Transverse colon (tissue), 4 donors: Measurements from ENCODE around the gene NUDT22. TPM values are rescaled to one million over a fixed set of nuclear protein-coding genes. Genes with fewer than 3 reads are reported as not detected.
A peak's percentile ranks its signal among the peaks of the same experiment; 100 is the strongest.

Experiments
- DNase-seq: peaks from one replicate; pipeline ENCODE4 v3.0.0-alpha.2; 2019
- H3K27ac ChIP-seq, 4 donors: fragments of 200-600 bp; sonication (generic); 2 replicates each; pipeline ENCODE4 v1.5.1; 2016 to 2018; ENCODE audit warnings: inconsistent platforms in 4 of 4
- H3K27me3 ChIP-seq: fragments of 200-600 bp; sonication (generic); 2 replicates; pipeline ENCODE4 v1.5.1; 2017; ENCODE audit warnings: inconsistent platforms
- H3K36me3 ChIP-seq, 4 donors: fragments of 200-600 bp; sonication (generic); 2 replicates each; pipeline ENCODE4 v1.5.1; 2017 to 2019; ENCODE audit warnings: inconsistent platforms in 4 of 4
- H3K4me1 ChIP-seq, 4 donors: fragments of 200-600 bp; sonication (generic); 2 replicates each; pipeline ENCODE4 v1.5.1; 2017 to 2020; ENCODE audit warnings: inconsistent platforms in 4 of 4
- H3K4me3 ChIP-seq, 4 donors: fragments of 200-600 bp; sonication (generic); 1 replicate in 1 of 4; 2 replicates in 3 of 4; pipeline versions ENCODE4 v1.5.1 to v1.6.1; 2017 to 2019; ENCODE audit warnings: inconsistent platforms in 4 of 4
- H3K9me3 ChIP-seq, 2 donors: fragments of 200-600 bp; sonication (generic); 2 replicates each; pipeline ENCODE4 v1.5.1; 2017 to 2019; ENCODE audit warnings: inconsistent platforms in 2 of 2
- CTCF ChIP-seq, 5 experiments: fragments of 200-600 bp in 3 of 5; fragments of 450-650 bp in 2 of 5; sonication (generic) in 3 of 5; IDR thresholded peaks; 1 replicate in 2 of 5; 2 replicates in 3 of 5; pipeline ENCODE4 v1.5.1; 2016 to 2017; ENCODE audit warnings: antibody characterized with exemption in 5 of 5, inconsistent platforms in 3 of 5, mild to moderate bottlenecking in 2 of 5, moderate library complexity in 1 of 5
- EP300 ChIP-seq: sonication (generic); formaldehyde crosslinking; IDR thresholded peaks from one replicate; pipeline ENCODE4 v1.6.1; 2017; ENCODE audit warnings: antibody characterized with exemption, low read depth
- POLR2A ChIP-seq: fragments of 450-650 bp; IDR thresholded peaks from one replicate; pipeline ENCODE4 v1.6.1; 2016; ENCODE audit warnings: antibody characterized with exemption, mild to moderate bottlenecking, moderate library complexity
- POLR2AphosphoS5 ChIP-seq, 3 donors: sonication (generic); formaldehyde crosslinking; IDR thresholded peaks; one replicate each; pipeline ENCODE4 v1.6.1; 2016; ENCODE audit warnings: antibody characterized with exemption in 3 of 3
- WGBS, 2 donors: methylation state at CpG; one replicate each; pipeline ENCODE4 v1.1.5; 2018; ENCODE audit warnings: low coverage in 1 of 2; 5-methylcytosine and 5-hydroxymethylcytosine counted together
- in situ Hi-C, 4 donors: fragments of 200-750 bp; cut with MboI; loops; one replicate each; pipeline versions ENCODE4 v1.15.0 to v1.15.1; 2017; ENCODE audit warnings: low sequenced_read_pairs in 3 of 4, low pct_ligation_motif_present in 1 of 4, low pct_unique_long_range_greater_than_20kb in 1 of 4
- intact Hi-C: fragments of 100-400 bp; cut with DNase I; formaldehyde crosslinking; loops from one replicate; pipeline ENCODE4 v1.15.1; 2023; ENCODE audit warnings: low total_unique reads
- total RNA-seq, 4 donors: library from RNA; depleted of rRNA; stranded (reverse); fragments of >200 nt; gene quantifications; one replicate each; pipeline ENCODE4 v1.1.0, GENCODE V29; 2016

Gene NUDT22
- total RNA-seq, 4 donors from 2014 or later: 84.0 to 215 (median 127) TPM

GRCh38 chr11:64207256-64208085 lies 18.6 kb upstream of the NUDT22 start:
- peak; percentile 74 for DNase-seq
- in situ Hi-C loops: loop anchor here in 1 of 4 donors (10.0 kb wide), 1 partner anchor 87 kb away; the partner anchor contains the start of gene KCNK4
- Histone ChIP-seq H3K4me3 (peak overlapping the region in 3 of 4 donors; percentile 12 to 52 (median 34)), H3K4me1 (peaks cover 7 to 38% (median 34%) of the 10 kb centered on the region in 4 donors), H3K9me3 (no peaks in the 10 kb centered on the region), H3K36me3 (peaks cover 0 to 18% (median 7%) of the 10 kb centered on the region in 4 donors), H3K27me3 (no peaks in the 10 kb centered on the region), H3K27ac (peak overlapping the region; percentile 73 to 85 (median 80))
- WGBS, 2 donors: 59% methylated on average over 28 of the region's 30 CpGs; no CpG with 5 or more reads in 1 of the 2 donors
- TF ChIP-seq POLR2A (peak; percentile 21), EP300 (no peak), POLR2AphosphoS5 (IDR thresholded peaks at IDR 0.05) (peak in 1 of 3 donors; percentile 10), CTCF (IDR thresholded peaks at IDR 0.05) (no peak)
- intact Hi-C loops: no loop called here

- intact Hi-C loops (no loop called here), in situ Hi-C loops (loop anchor here in 1 of 4 donors (10.0 kb wide), 1 partner anchor 87 kb away; the partner anchor contains the start of gene KCNK4)
- no peak for DNase-seq
- H3K27me3 ChIP-seq: no peaks in the 10 kb centered on the region
- TF ChIP-seq POLR2A (no peak), POLR2AphosphoS5 (IDR thresholded peaks at IDR 0.05) (no peak), CTCF (IDR thresholded peaks at IDR 0.05) (no peak), EP300 (no peak)
- peaks cover 0 to 11% (median 4%) of the 10 kb centered on the region in 4 donors for H3K36me3 ChIP-seq
- 83 to 100% methylated on average over 2 to 23 of the region's 23 CpGs for WGBS, 2 donors
- peaks cover 7 to 38% (median 34%) of the 10 kb centered on the region in 4 donors for H3K4me1 ChIP-seq
- H3K9me3 ChIP-seq: no peaks in the 10 kb centered on the region
- peak overlapping the region; percentile 73 to 85 (median 80) for H3K27ac ChIP-seq
- H3K4me3 ChIP-seq: peak overlapping the region in 2 of 4 donors; percentile 34 to 52
These were observed 17.8 kb upstream of the NUDT22 start for GRCh38 chr11:64208086-64208795.

- Histone ChIP-seq H3K36me3 (peaks cover 0 to 3% (median under 1%) of the 10 kb centered on the region in 4 donors), H3K27me3 (no peaks in the 10 kb centered on the region), H3K4me1 (peaks cover 7 to 38% (median 33%) of the 10 kb centered on the region in 4 donors), H3K9me3 (no peaks in the 10 kb centered on the region), H3K27ac (peak overlapping the region in 3 of 4 donors; percentile 73 to 85 (median 79)), H3K4me3 (no peak overlapping the region)
- WGBS, 2 donors: 87 to 88% methylated on average over 11 to 18 of the region's 18 CpGs
- DNase-seq: no peak
- in situ Hi-C loops (loop anchor here in 1 of 4 donors (10.0 kb wide), 1 partner anchor 86 kb away; the partner anchor contains the start of gene KCNK4), intact Hi-C loops (no loop called here)
- TF ChIP-seq EP300: no peak
- TF ChIP-seq POLR2A: no peak
- TF ChIP-seq CTCF (IDR thresholded peaks at IDR 0.05): no peak
- TF ChIP-seq POLR2AphosphoS5 (IDR thresholded peaks at IDR 0.05): no peak
These were observed 17.1 kb upstream of the NUDT22 start for GRCh38 chr11:64208796-64209562.
